HCT116 (cell line): Measurements from ENCODE around the gene GPN2. TPM values are rescaled to one million over a fixed set of nuclear protein-coding genes. Genes with fewer than 3 reads are reported as not detected.

Experiments used
- ATAC-seq: fragments of 200-7000 bp; cut with Tn5 transposase; 2 replicates; pipeline ENCODE4 v1.9.1; 2020; ENCODE audit warnings: mild to moderate bottlenecking, moderate library complexity
- BruUV-seq: library from RNA; stranded (reverse); fragments of 400-500 nt; replicated peaks from 2 replicates; lab custom pipeline; 2021; lab: Mats Ljungman, UMichigan
- CTCF ChIA-PET: fragments of 300-600 bp; sonication (Branson Sonifier 250); formaldehyde crosslinking; loops from one replicate; lab custom pipeline; 2021; ENCODE audit warnings: antibody characterized with exemption; lab: Charles Lee
- POLR2A ChIA-PET: fragments of 300-600, 350-600 bp; sonication (Branson Sonifier 250); formaldehyde crosslinking; loops from one replicate; lab custom pipeline; 2021; ENCODE audit warnings: antibody characterized with exemption; lab: Charles Lee
- RAD21 ChIA-PET, 2 experiments: fragments of 300-600 bp; sonication (Branson Sonifier 250); formaldehyde crosslinking; loops; one replicate each; lab custom pipeline; 2023; ENCODE audit warnings: low total read pairs in 2 of 2; ENCODE audit not compliant: uncharacterized antibody in 2 of 2, unreplicated experiment in 2 of 2, low non-redundant PET in 1 of 2; lab: Charles Lee
- DNase-seq: peaks from one replicate; pipeline ENCODE4 v3.0.0-alpha.2; 2010; ENCODE audit warnings: low read depth, low spot score
- H2AFZ ChIP-seq: fragments of 200-600 bp; shearing (Covaris generic), sonication (generic); 2 replicates; pipeline ENCODE4 v1.6.1; 2017; ENCODE audit warnings: low read depth, mixed run types, mixed read lengths, antibody characterized with exemption, low read length; ENCODE audit not compliant: poor library complexity, severe bottlenecking
- H3K27ac ChIP-seq: 2 replicates; pipeline ENCODE4 v1.5.1; 2012; ENCODE audit warnings: low read depth, low read length
- H3K27me3 ChIP-seq: fragments of 200-600 bp; sonication (generic); 2 replicates; pipeline ENCODE4 v1.6.1; 2016; ENCODE audit warnings: mixed run types, low read length, mixed read lengths; ENCODE audit not compliant: insufficient read depth
- H3K36me3 ChIP-seq, 2 experiments: fragments of 200-500 bp in 1 of 2; fragments of 200-600 bp in 1 of 2; sonication (Bioruptor generic) in 1 of 2; sonication (generic) in 1 of 2; 2 replicates each; pipeline versions ENCODE4 v1.5.1 to v1.6.1; 2014 to 2016; ENCODE audit warnings: low read length in 2 of 2, inconsistent platforms in 1 of 2, mixed read lengths in 1 of 2, mixed run types in 1 of 2; ENCODE audit not compliant: insufficient read depth in 2 of 2, control insufficient read depth in 1 of 2
- H3K4me1 ChIP-seq, 2 experiments: fragments of 200-600 bp in 1 of 2; sonication (generic) in 1 of 2; 2 replicates each; pipeline versions ENCODE4 v1.5.1 to v1.6.1; 2012 to 2017; ENCODE audit warnings: low read length in 2 of 2, inconsistent platforms in 1 of 2, mild to moderate bottlenecking in 1 of 2, mixed read lengths in 1 of 2, mixed run types in 1 of 2, moderate library complexity in 1 of 2; ENCODE audit not compliant: insufficient read depth in 2 of 2, control insufficient read depth in 1 of 2
- H3K4me2 ChIP-seq: fragments of 200-600 bp; sonication (generic); 2 replicates; pipeline ENCODE4 v1.6.1; 2017; ENCODE audit warnings: mixed run types, low read length, mixed read lengths
- H3K4me3 ChIP-seq, 2 experiments: fragments of 200-600 bp in 1 of 2; sonication (generic) in 1 of 2; replicated peaks in 1 of 2; 2 replicates each; pipeline ENCODE4 v1.5.1; 2011 to 2016; ENCODE audit warnings: low read length in 2 of 2, control low read depth in 1 of 2, low read depth in 1 of 2, mild to moderate bottlenecking in 1 of 2, mixed read lengths in 1 of 2, mixed run types in 1 of 2
- H3K79me2 ChIP-seq: fragments of 200-600 bp; sonication (generic); 2 replicates; pipeline ENCODE4 v1.6.1; 2017; ENCODE audit warnings: mild to moderate bottlenecking, mixed run types, low read length, moderate library complexity, mixed read lengths; ENCODE audit not compliant: insufficient read depth
- H3K9ac ChIP-seq: fragments of 200-600 bp; sonication (generic); 2 replicates; pipeline ENCODE4 v1.6.1; 2016; ENCODE audit warnings: low read length, mixed read lengths
- H3K9me2 ChIP-seq: fragments of 200-600 bp; sonication (generic), shearing (Covaris generic); 2 replicates; pipeline ENCODE4 v1.6.1; 2017; ENCODE audit warnings: mixed run types, mild to moderate bottlenecking, moderate library complexity; ENCODE audit not compliant: insufficient read depth
- H3K9me3 ChIP-seq, 2 experiments: fragments of 200-500 bp in 1 of 2; fragments of 200-600 bp in 1 of 2; sonication (Bioruptor generic) in 1 of 2; sonication (generic) in 1 of 2; 2 replicates each; pipeline ENCODE4 v1.6.1; 2014 to 2017; ENCODE audit warnings: low read length in 2 of 2, mixed read lengths in 2 of 2, inconsistent platforms in 1 of 2, low read depth in 1 of 2, mild to moderate bottlenecking in 1 of 2, mixed run types in 1 of 2, moderate library complexity in 1 of 2; ENCODE audit not compliant: control insufficient read depth in 1 of 2, insufficient read depth in 1 of 2
- H4K20me1 ChIP-seq: fragments of 200-600 bp; sonication (generic), shearing (Covaris generic); 2 replicates; pipeline ENCODE4 v1.6.1; 2017; ENCODE audit warnings: mixed run types, mild to moderate bottlenecking, moderate library complexity; ENCODE audit not compliant: insufficient read depth
- CBX3 ChIP-seq: IDR thresholded peaks from 2 replicates; pipeline ENCODE4 v1.6.1; 2012; ENCODE audit warnings: low read depth
- CTCF ChIP-seq, 3 experiments: fragments of 200-600 bp in 1 of 3; sonication (generic) in 1 of 3; IDR thresholded peaks in 2 of 3; conservative IDR thresholded peaks in 1 of 3; 2 replicates each; pipeline ENCODE4 v1.5.1; 2012 to 2017; ENCODE audit warnings: low read depth in 2 of 3, low read length in 2 of 3, antibody characterized with exemption in 1 of 3, borderline replicate concordance in 1 of 3, control low read depth in 1 of 3, mild to moderate bottlenecking in 1 of 3, mixed read lengths in 1 of 3, mixed run types in 1 of 3, moderate library complexity in 1 of 3; ENCODE audit not compliant: insufficient read depth in 1 of 3
- EGR1 ChIP-seq: IDR thresholded peaks from 2 replicates; pipeline ENCODE4 v1.6.1; 2012; ENCODE audit warnings: low read depth
- EZH2 ChIP-seq: fragments of 200-600 bp; sonication (generic); IDR thresholded peaks from 2 replicates; pipeline ENCODE4 v1.6.1; 2017; ENCODE audit warnings: antibody characterized with exemption, mixed run types
- EZH2phosphoT487 ChIP-seq: fragments of 200-600 bp; IDR thresholded peaks from 2 replicates; pipeline ENCODE4 v1.6.1; 2018; ENCODE audit warnings: antibody characterized with exemption, borderline replicate concordance
- FOSL1 ChIP-seq: IDR thresholded peaks from 2 replicates; pipeline ENCODE4 v1.6.1; 2012; ENCODE audit warnings: low read depth
- POLR2A ChIP-seq: IDR thresholded peaks from 2 replicates; pipeline ENCODE4 v1.7.0; 2011; ENCODE audit warnings: borderline replicate concordance; ENCODE audit not compliant: insufficient read depth, insufficient read length; ENCODE audit errors: extremely low read depth
- RAD21 ChIP-seq: IDR thresholded peaks from 2 replicates; pipeline ENCODE4 v1.6.1; 2012; ENCODE audit warnings: low read depth, mild to moderate bottlenecking
- SIN3A ChIP-seq: IDR thresholded peaks from 2 replicates; pipeline ENCODE4 v1.6.1; 2012; ENCODE audit warnings: low read depth
- SP1 ChIP-seq: IDR thresholded peaks from 2 replicates; pipeline ENCODE4 v1.6.1; 2012; ENCODE audit warnings: low read depth
- intact Hi-C: fragments of 100-400 bp; cut with micrococcal nuclease; formaldehyde crosslinking; loops from 2 replicates; pipeline ENCODE4 v1.10.0; 2022
- total RNA-seq: library from RNA; stranded (reverse); gene quantifications from one replicate; pipeline ENCODE4 v1.2.1, GENCODE V29; 2021; ENCODE audit not compliant: unreplicated experiment
- TF ChIP-seq, protein P1 (sequence below): IDR thresholded peaks from 2 replicates; pipeline ENCODE4 v1.6.1; 2011; ENCODE audit warnings: mild to moderate bottlenecking, low read length, moderate library complexity; ENCODE audit not compliant: insufficient replicate concordance; ENCODE audit errors: extremely low read depth
- TF ChIP-seq, protein P2 (sequence below): IDR thresholded peaks from 2 replicates; pipeline ENCODE4 v1.6.1; 2012; ENCODE audit warnings: low read depth

The GPN2 gene
- total RNA-seq, 1 experiment from 2014 or later, result 37.2 TPM

GRCh38 chr1:26827106-26827604 is 62.9 kb downstream of the GPN2 start:
- DNase-seq (no peak), ATAC-seq (no peak)
- H3K4me2 ChIP-seq, result peak overlapping the region; percentile 92
- H3K4me1 ChIP-seq, result peaks cover 23 to 43% of the 10 kb centered on the region in 2 experiments
- intact Hi-C loops, result no loop called here
- H4K20me1 ChIP-seq, result no peaks in the 10 kb centered on the region
- peak overlapping the region; percentile 67 for H3K9ac ChIP-seq
- H3K4me3 ChIP-seq, result peak overlapping the region; percentile 67 to 70
- TF ChIP-seq SP1, result no peak
- TF ChIP-seq CBX3, result no peak
- TF ChIP-seq, protein P1, sequence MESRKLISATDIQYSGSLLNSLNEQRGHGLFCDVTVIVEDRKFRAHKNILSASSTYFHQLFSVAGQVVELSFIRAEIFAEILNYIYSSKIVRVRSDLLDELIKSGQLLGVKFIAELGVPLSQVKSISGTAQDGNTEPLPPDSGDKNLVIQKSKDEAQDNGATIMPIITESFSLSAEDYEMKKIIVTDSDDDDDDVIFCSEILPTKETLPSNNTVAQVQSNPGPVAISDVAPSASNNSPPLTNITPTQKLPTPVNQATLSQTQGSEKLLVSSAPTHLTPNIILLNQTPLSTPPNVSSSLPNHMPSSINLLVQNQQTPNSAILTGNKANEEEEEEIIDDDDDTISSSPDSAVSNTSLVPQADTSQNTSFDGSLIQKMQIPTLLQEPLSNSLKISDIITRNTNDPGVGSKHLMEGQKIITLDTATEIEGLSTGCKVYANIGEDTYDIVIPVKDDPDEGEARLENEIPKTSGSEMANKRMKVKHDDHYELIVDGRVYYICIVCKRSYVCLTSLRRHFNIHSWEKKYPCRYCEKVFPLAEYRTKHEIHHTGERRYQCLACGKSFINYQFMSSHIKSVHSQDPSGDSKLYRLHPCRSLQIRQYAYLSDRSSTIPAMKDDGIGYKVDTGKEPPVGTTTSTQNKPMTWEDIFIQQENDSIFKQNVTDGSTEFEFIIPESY, result no peak
- TF ChIP-seq FOSL1, result no peak
- no peak for TF ChIP-seq EZH2phosphoT487
- TF ChIP-seq EGR1, result no peak
- no peak for TF ChIP-seq RAD21
- TF ChIP-seq CTCF (IDR thresholded peaks at IDR 0.05 in 2 of 3, conservative IDR thresholded peaks at IDR 0.05 in 1 of 3; ENCODE audit: borderline replicate concordance in 1 of 3, insufficient read depth in 1 of 3, low read depth in 2 of 3, low read length in 2 of 3), result no peak
- TF ChIP-seq, protein P2, sequence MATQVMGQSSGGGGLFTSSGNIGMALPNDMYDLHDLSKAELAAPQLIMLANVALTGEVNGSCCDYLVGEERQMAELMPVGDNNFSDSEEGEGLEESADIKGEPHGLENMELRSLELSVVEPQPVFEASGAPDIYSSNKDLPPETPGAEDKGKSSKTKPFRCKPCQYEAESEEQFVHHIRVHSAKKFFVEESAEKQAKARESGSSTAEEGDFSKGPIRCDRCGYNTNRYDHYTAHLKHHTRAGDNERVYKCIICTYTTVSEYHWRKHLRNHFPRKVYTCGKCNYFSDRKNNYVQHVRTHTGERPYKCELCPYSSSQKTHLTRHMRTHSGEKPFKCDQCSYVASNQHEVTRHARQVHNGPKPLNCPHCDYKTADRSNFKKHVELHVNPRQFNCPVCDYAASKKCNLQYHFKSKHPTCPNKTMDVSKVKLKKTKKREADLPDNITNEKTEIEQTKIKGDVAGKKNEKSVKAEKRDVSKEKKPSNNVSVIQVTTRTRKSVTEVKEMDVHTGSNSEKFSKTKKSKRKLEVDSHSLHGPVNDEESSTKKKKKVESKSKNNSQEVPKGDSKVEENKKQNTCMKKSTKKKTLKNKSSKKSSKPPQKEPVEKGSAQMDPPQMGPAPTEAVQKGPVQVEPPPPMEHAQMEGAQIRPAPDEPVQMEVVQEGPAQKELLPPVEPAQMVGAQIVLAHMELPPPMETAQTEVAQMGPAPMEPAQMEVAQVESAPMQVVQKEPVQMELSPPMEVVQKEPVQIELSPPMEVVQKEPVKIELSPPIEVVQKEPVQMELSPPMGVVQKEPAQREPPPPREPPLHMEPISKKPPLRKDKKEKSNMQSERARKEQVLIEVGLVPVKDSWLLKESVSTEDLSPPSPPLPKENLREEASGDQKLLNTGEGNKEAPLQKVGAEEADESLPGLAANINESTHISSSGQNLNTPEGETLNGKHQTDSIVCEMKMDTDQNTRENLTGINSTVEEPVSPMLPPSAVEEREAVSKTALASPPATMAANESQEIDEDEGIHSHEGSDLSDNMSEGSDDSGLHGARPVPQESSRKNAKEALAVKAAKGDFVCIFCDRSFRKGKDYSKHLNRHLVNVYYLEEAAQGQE, result no peak
- TF ChIP-seq SIN3A, result no peak
- no peak for TF ChIP-seq POLR2A
- TF ChIP-seq EZH2, result no peak
- ChIA-PET RAD21 (no interaction called here), POLR2A (no interaction called here), CTCF (no interaction called here)
- BruUV-seq, result no TSS peak
- H3K9me3 ChIP-seq, result no peaks in the 10 kb centered on the region
- H3K79me2 ChIP-seq, result peaks cover 49% of the 10 kb centered on the region
- peak overlapping the region; percentile 71; the same call in 1 of the 2 replicates for H3K27ac ChIP-seq
- peaks cover 3 to 13% of the 10 kb centered on the region in 2 experiments; a peak in 2 of 4 replicates for H3K36me3 ChIP-seq
- H2AFZ ChIP-seq, result no peak overlapping the region
- no peaks in the 10 kb centered on the region for H3K9me2 ChIP-seq
- no peaks in the 10 kb centered on the region for H3K27me3 ChIP-seq
